ENCODE data around the gene PTPN3. TPM values are rescaled to one million over a fixed set of nuclear protein-coding genes. Genes with fewer than 3 reads are reported as not detected.

The PTPN3 gene
- total and polyA plus RNA-seq, 2 experiments from 2014 or later = 1.4 to 2.6 TPM

GRCh38 chr9:109369285-109369684 lies 128.8 kb downstream of the PTPN3 start:
- Histone ChIP-seq H3F3A (replicated peaks; ENCODE audit: low read depth) (no peaks in the 10 kb centered on the region), H2AFZ (no peak overlapping the region), H3K9me2 (ENCODE audit: insufficient read depth) (peaks cover 4% of the 10 kb centered on the region; the same call in 1 of the 2 replicates), H3K27me3 (ENCODE audit: insufficient read depth) (no peaks in the 10 kb centered on the region), H3K4me2 (no peak overlapping the region), H3K36me3 (ENCODE audit: insufficient read depth) (no peaks in the 10 kb centered on the region), H4K20me1 (replicated peaks; ENCODE audit: insufficient read depth) (no peaks in the 10 kb centered on the region; the same call in 1 of the 2 replicates), H3K27ac (ENCODE audit: low read depth) (no peak overlapping the region), H3K4me3 (no peak overlapping the region), H3K79me2 (replicated peaks; ENCODE audit: insufficient read depth) (no peaks in the 10 kb centered on the region), H3K4me1 (ENCODE audit: insufficient read depth) (no peaks in the 10 kb centered on the region)
- TF ChIP-seq ETS1 (IDR thresholded peaks at IDR 0.05) (no peak), NANOG (IDR thresholded peaks at IDR 0.05; ENCODE audit: borderline replicate concordance) (no peak), JUNB (IDR thresholded peaks at IDR 0.05; ENCODE audit: unreplicated experiment) (no peak), CTCF (conservative IDR thresholded peaks at IDR 0.05; ENCODE audit: low read depth in 2 of 2) (no peak), EZH2phosphoT487 (IDR thresholded peaks at IDR 0.05; ENCODE audit: unreplicated experiment) (no peak), STAT1 (IDR thresholded peaks at IDR 0.05; ENCODE audit: unreplicated experiment) (no peak), POLR2AphosphoS5 (IDR thresholded peaks at IDR 0.05; ENCODE audit: low read depth) (no peak), ZNF462 (CRISPR knock-in tag; IDR thresholded peaks at IDR 0.05) (no peak), ZNF114 (CRISPR knock-in tag; IDR thresholded peaks at IDR 0.05) (no peak), ZNF331 (CRISPR knock-in tag; IDR thresholded peaks at IDR 0.05; ENCODE audit: low read depth) (no peak), EZH2 (IDR thresholded peaks at IDR 0.05; ENCODE audit: low read depth, unreplicated experiment) (no peak), CREB1 (CRISPR knock-in tag; IDR thresholded peaks at IDR 0.05; ENCODE audit: low read depth) (no peak)
- TF ChIP-seq, protein P1, sequence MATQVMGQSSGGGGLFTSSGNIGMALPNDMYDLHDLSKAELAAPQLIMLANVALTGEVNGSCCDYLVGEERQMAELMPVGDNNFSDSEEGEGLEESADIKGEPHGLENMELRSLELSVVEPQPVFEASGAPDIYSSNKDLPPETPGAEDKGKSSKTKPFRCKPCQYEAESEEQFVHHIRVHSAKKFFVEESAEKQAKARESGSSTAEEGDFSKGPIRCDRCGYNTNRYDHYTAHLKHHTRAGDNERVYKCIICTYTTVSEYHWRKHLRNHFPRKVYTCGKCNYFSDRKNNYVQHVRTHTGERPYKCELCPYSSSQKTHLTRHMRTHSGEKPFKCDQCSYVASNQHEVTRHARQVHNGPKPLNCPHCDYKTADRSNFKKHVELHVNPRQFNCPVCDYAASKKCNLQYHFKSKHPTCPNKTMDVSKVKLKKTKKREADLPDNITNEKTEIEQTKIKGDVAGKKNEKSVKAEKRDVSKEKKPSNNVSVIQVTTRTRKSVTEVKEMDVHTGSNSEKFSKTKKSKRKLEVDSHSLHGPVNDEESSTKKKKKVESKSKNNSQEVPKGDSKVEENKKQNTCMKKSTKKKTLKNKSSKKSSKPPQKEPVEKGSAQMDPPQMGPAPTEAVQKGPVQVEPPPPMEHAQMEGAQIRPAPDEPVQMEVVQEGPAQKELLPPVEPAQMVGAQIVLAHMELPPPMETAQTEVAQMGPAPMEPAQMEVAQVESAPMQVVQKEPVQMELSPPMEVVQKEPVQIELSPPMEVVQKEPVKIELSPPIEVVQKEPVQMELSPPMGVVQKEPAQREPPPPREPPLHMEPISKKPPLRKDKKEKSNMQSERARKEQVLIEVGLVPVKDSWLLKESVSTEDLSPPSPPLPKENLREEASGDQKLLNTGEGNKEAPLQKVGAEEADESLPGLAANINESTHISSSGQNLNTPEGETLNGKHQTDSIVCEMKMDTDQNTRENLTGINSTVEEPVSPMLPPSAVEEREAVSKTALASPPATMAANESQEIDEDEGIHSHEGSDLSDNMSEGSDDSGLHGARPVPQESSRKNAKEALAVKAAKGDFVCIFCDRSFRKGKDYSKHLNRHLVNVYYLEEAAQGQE (IDR thresholded peaks at IDR 0.05; ENCODE audit: unreplicated experiment) = no peak
- no peak for DNase-seq (ENCODE audit: low spot score)
- Mint-ChIP-seq H3K27me3 (ENCODE audit: insufficient read depth, low read depth, poor library complexity) (no peaks in the 10 kb centered on the region), H3K4me1 (no peaks in the 10 kb centered on the region), H3K36me3 (ENCODE audit: low read depth) (peaks cover 6% of the 10 kb centered on the region; the same call in 2 of the 3 replicates), H3K27ac (no peak overlapping the region), H3K4me3 (no peak overlapping the region), H3K9me3 (peaks cover 10% of the 10 kb centered on the region)
- no peak for ATAC-seq
